ENCODE results near the gene LAMA1. TPM values are rescaled to one million over a fixed set of nuclear protein-coding genes. Genes with fewer than 3 reads are reported as not detected.

LAMA1 gene
- total and polyA plus RNA-seq, 2 of the 4 experiments (the other 2 are of a cell fraction): 10.9 to 15.5 TPM

- in situ Hi-C loops (cut with MboI; ENCODE audit: low sequenced_read_pairs): no loop called here
- TF ChIP-seq RFX5 (IDR thresholded peaks at IDR 0.05; ENCODE audit: low read depth, low read length): no peak
- TF ChIP-seq RAD21 (IDR thresholded peaks at IDR 0.05; ENCODE audit: low read length): no peak
- no peak for TF ChIP-seq CHD1 (IDR thresholded peaks at IDR 0.05; ENCODE audit: low read depth, low read length)
Observed at GRCh38 chr18:7017013-7017412, 100.6 kb downstream of the LAMA1 start.

More at GRCh38 chr18:7017013-7017412, 100.6 kb downstream of the LAMA1 start:
- no peak overlapping the region for H3K4me3 ChIP-seq (ENCODE audit: insufficient read depth, low read depth, low read length)
- no peak overlapping the region for H2BK120ac ChIP-seq (ENCODE audit: low read depth, low read length)
- POLR2A ChIA-PET (ENCODE audit: unreplicated experiment): no interaction called here
- H3K9ac ChIP-seq (ENCODE audit: low read depth, low read length): no peak overlapping the region
- dilution Hi-C loops (cut with HindIII; ENCODE audit: low sequenced_read_pairs, unreplicated experiment): no loop called here
- WGBS, 2 experiments (ENCODE audit: extremely low coverage in 2 of 2, insufficient read length in 1 of 2): 78% methylated on average over 4 of the region's 5 CpGs; no CpG with 5 or more reads in 1 of the 2 experiments
- no peak overlapping the region for H2AK9ac ChIP-seq (replicated peaks; ENCODE audit: low read depth, low read length, poor library complexity)
- DNase-seq: no peak
- no peaks in the 10 kb centered on the region for H3K79me1 ChIP-seq (ENCODE audit: low read depth in 1 of 2, low read length in 2 of 2)
- H3K56ac ChIP-seq (ENCODE audit: extremely low read depth, insufficient read depth, low read length): no peak overlapping the region
- H4K8ac ChIP-seq (ENCODE audit: low read depth in 2 of 2, low read length in 2 of 2): no peak overlapping the region
- no peak overlapping the region for H4K91ac ChIP-seq (ENCODE audit: insufficient read depth, low read depth, low read length)
- peaks cover 10% of the 10 kb centered on the region for H3K36me3 ChIP-seq (ENCODE audit: control insufficient read depth, insufficient read depth, low read length)
- H4K20me1 ChIP-seq (ENCODE audit: insufficient read depth, low read length): no peaks in the 10 kb centered on the region
- CTCF ChIA-PET: no interaction called here
- no peaks in the 10 kb centered on the region for H3K27me3 ChIP-seq (ENCODE audit: control insufficient read depth, insufficient read depth, low read length)
- no peak overlapping the region for H2BK20ac ChIP-seq (ENCODE audit: low read depth, low read length)
- ATAC-seq (ENCODE audit: low read depth): no peak
- BruUV-seq (replicated peaks): no TSS peak
- H4K5ac ChIP-seq (ENCODE audit: low read depth, low read length): no peak overlapping the region
- H2AK5ac ChIP-seq (ENCODE audit: low read depth, low read length): no peak overlapping the region
- H3K4me2 ChIP-seq (ENCODE audit: low read depth, low read length): no peak overlapping the region
- H2BK5ac ChIP-seq (ENCODE audit: low read depth, low read length, poor library complexity, severe bottlenecking): no peak overlapping the region
- no peak overlapping the region for H2AFZ ChIP-seq (replicated peaks; ENCODE audit: low read length, poor library complexity)
- no peak overlapping the region for H3K14ac ChIP-seq (replicated peaks; ENCODE audit: low read depth, low read length)
- no peak overlapping the region for H2BK15ac ChIP-seq (ENCODE audit: low read depth, low read length)
- H3K9me1 ChIP-seq (ENCODE audit: insufficient read depth, low read length): no peaks in the 10 kb centered on the region
- intact Hi-C loops (cut with micrococcal nuclease): no loop called here
- no peaks in the 10 kb centered on the region for H3K9me3 ChIP-seq (ENCODE audit: control insufficient read depth, insufficient read depth, low read length)
- no peak overlapping the region for H3K23ac ChIP-seq (ENCODE audit: low read depth, low read length)
- no peaks in the 10 kb centered on the region for H3K4me1 ChIP-seq (ENCODE audit: control insufficient read depth, insufficient read depth, low read length)
- no peak overlapping the region for H3K27ac ChIP-seq (ENCODE audit: insufficient read depth, low read length)
- no peak overlapping the region for H3K4ac ChIP-seq (ENCODE audit: low read depth, low read length)
- H3K18ac ChIP-seq (ENCODE audit: low read depth, low read length): no peak overlapping the region
